HepG2 (cell line): Measurements from ENCODE around the gene ZCCHC24. TPM values are rescaled to one million over a fixed set of nuclear protein-coding genes. Genes with fewer than 3 reads are reported as not detected.

Experiments used
- AKNA ChIP-seq: sonication (generic); formaldehyde crosslinking; IDR thresholded peaks from 2 replicates; pipeline ENCODE4 v1.4.0; 2020; ENCODE audit warnings: missing genetic modification reagents, borderline replicate concordance
- ATF7-NPFF ChIP-seq: sonication (generic); formaldehyde crosslinking; IDR thresholded peaks from 2 replicates; pipeline ENCODE4 v1.8.1; 2023; ENCODE audit warnings: mild to moderate bottlenecking, low read depth, missing genetic modification reagents, moderate library complexity
- CCDC6 ChIP-seq: sonication (generic); formaldehyde crosslinking; IDR thresholded peaks from 2 replicates; pipeline ENCODE4 v1.8.1; 2022; ENCODE audit warnings: mild to moderate bottlenecking, missing genetic modification reagents, moderate library complexity
- FOXM1 ChIP-seq: sonication (generic); formaldehyde crosslinking; IDR thresholded peaks from 2 replicates; pipeline ENCODE4 v1.5.0; 2020; ENCODE audit warnings: missing genetic modification reagents
- HNRNPLL ChIP-seq: fragments of 200-400 bp; formaldehyde crosslinking; IDR thresholded peaks from 2 replicates; pipeline ENCODE4 v1.6.1; 2017; ENCODE audit warnings: mild to moderate bottlenecking, low read depth, low read length; ENCODE audit not compliant: poor library complexity, severe bottlenecking
- JUN ChIP-seq: sonication (generic); formaldehyde crosslinking; IDR thresholded peaks from 2 replicates; pipeline ENCODE4 v1.4.0; 2020; ENCODE audit warnings: mild to moderate bottlenecking, missing genetic modification reagents
- KAT2B ChIP-seq: fragments of 150-350 bp; IDR thresholded peaks from 2 replicates; pipeline ENCODE4 v1.6.1; 2014; ENCODE audit warnings: low read depth, low read length, borderline replicate concordance
- KDM6A ChIP-seq: IDR thresholded peaks from 2 replicates; pipeline ENCODE4 v1.6.1; 2016; ENCODE audit warnings: low read depth
- RFXAP ChIP-seq: sonication (generic); formaldehyde crosslinking; IDR thresholded peaks from 2 replicates; pipeline ENCODE4 v1.4.0; 2020; ENCODE audit warnings: missing genetic modification reagents, borderline replicate concordance
- TEAD3 ChIP-seq: optimal IDR thresholded peaks from 2 replicates; pipeline ENCODE3; 2016; ENCODE audit warnings: borderline replicate concordance
- YY1 ChIP-seq: IDR thresholded peaks from 2 replicates; pipeline ENCODE4 v1.6.1; 2011; ENCODE audit warnings: low read length, low read depth, moderate library complexity, mild to moderate bottlenecking; ENCODE audit not compliant: insufficient read depth, insufficient replicate concordance
- ZBTB7A ChIP-seq: sonication (generic); formaldehyde crosslinking; IDR thresholded peaks from 2 replicates; pipeline ENCODE4 v1.8.0; 2022; ENCODE audit warnings: mild to moderate bottlenecking, missing genetic modification reagents
- ZFP82 ChIP-seq: sonication (generic); formaldehyde crosslinking; IDR thresholded peaks from 2 replicates; pipeline ENCODE4 v1.5.1; 2020; ENCODE audit warnings: mild to moderate bottlenecking, missing genetic modification reagents, borderline replicate concordance
- ZMYM4 ChIP-seq: sonication (generic); formaldehyde crosslinking; IDR thresholded peaks from 2 replicates; pipeline ENCODE4 v1.8.1; 2023; ENCODE audit warnings: mild to moderate bottlenecking, missing genetic modification reagents
- ZNF362 ChIP-seq: sonication (generic); formaldehyde crosslinking; IDR thresholded peaks from 2 replicates; pipeline ENCODE4 v1.4.0; 2020; ENCODE audit warnings: missing genetic modification reagents, mild to moderate bottlenecking, borderline replicate concordance
- ZNF598 ChIP-seq: sonication (generic); formaldehyde crosslinking; IDR thresholded peaks from 2 replicates; pipeline ENCODE4 v1.5.1; 2020; ENCODE audit warnings: mild to moderate bottlenecking, missing genetic modification reagents, borderline replicate concordance
- polyA plus RNA-seq, 8 experiments: library from polyadenylated mRNA; depleted of rRNA in 3 of 8; stranded (reverse) in 7 of 8; unstranded in 1 of 8; fragments of >200 nt; fragmentation: Illumina TruSeq in 4 of 8; extraction: Trizol in 4 of 8; gene quantifications; 2 replicates each; pipeline versions ENCODE4 v1.2.1 to v1.2.3, GENCODE V29; 2011 to 2016; ENCODE audit warnings: low read depth in 4 of 8, missing spikeins in 1 of 8, mixed read lengths in 1 of 8; ENCODE audit not compliant: insufficient read depth in 1 of 8
- total RNA-seq, 5 experiments: library from RNA; depleted of rRNA; stranded (reverse); fragments of >200 nt; fragmentation: Illumina TruSeq; extraction: Trizol; gene quantifications; 2 replicates each; pipeline ENCODE4 v1.2.3, GENCODE V29; 2016; ENCODE audit warnings: low read depth in 1 of 5
- TF ChIP-seq, protein P1 (sequence below): sonication (generic); formaldehyde crosslinking; IDR thresholded peaks from 2 replicates; pipeline ENCODE4 v1.8.0; 2022; ENCODE audit warnings: missing genetic modification reagents, mild to moderate bottlenecking, borderline replicate concordance
- TF ChIP-seq, protein P2 (sequence below): sonication (generic); formaldehyde crosslinking; IDR thresholded peaks from 2 replicates; pipeline ENCODE4 v1.5.1; 2020; ENCODE audit warnings: mild to moderate bottlenecking, missing genetic modification reagents, borderline replicate concordance

ZCCHC24 gene
- total and polyA plus RNA-seq, 2 of the 13 experiments (the other 11 are each of a cell fraction or from before 2014, with no cell fraction given): 3.1 to 7.9 TPM

GRCh38 chr10:79445161-79445976, at the start of gene ZCCHC24 (continued):
- TF ChIP-seq ZNF362 (CRISPR knock-in tag): no peak
- no peak for TF ChIP-seq CCDC6 (CRISPR knock-in tag)
- TF ChIP-seq ZFP82 (CRISPR knock-in tag): no peak
- TF ChIP-seq ZBTB7A (CRISPR knock-in tag): no peak
- no peak for TF ChIP-seq FOXM1 (CRISPR knock-in tag)
- peak; percentile 40 for TF ChIP-seq HNRNPLL
- no peak for TF ChIP-seq JUN (CRISPR knock-in tag)
- TF ChIP-seq ZMYM4 (CRISPR knock-in tag): no peak; the same call in 1 of the 2 replicates
- TF ChIP-seq ATF7-NPFF (CRISPR knock-in tag): peak; percentile 3; the same call in 1 of the 2 replicates
- TF ChIP-seq YY1: no peak
- no peak for TF ChIP-seq AKNA (CRISPR knock-in tag)
- no peak for TF ChIP-seq KAT2B
- no peak for TF ChIP-seq ZNF598 (CRISPR knock-in tag)
- TF ChIP-seq, protein P1, sequence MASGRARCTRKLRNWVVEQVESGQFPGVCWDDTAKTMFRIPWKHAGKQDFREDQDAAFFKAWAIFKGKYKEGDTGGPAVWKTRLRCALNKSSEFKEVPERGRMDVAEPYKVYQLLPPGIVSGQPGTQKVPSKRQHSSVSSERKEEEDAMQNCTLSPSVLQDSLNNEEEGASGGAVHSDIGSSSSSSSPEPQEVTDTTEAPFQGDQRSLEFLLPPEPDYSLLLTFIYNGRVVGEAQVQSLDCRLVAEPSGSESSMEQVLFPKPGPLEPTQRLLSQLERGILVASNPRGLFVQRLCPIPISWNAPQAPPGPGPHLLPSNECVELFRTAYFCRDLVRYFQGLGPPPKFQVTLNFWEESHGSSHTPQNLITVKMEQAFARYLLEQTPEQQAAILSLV: no peak
- TF ChIP-seq KDM6A: no peak
- TF ChIP-seq, protein P2, sequence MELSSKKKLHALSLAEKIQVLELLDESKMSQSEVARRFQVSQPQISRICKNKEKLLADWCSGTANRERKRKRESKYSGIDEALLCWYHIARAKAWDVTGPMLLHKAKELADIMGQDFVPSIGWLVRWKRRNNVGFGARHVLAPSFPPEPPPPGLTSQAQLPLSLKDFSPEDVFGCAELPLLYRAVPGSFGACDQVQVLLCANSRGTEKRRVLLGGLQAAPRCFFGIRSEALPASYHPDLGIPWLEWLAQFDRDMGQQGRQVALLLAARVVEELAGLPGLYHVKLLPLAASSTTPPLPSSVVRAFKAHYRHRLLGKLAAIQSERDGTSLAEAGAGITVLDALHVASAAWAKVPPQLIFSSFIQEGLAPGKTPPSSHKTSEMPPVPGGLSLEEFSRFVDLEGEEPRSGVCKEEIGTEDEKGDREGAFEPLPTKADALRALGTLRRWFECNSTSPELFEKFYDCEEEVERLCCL: no peak
- no peak for TF ChIP-seq TEAD3 (CRISPR knock-in tag)
- 0 out of 2 replicates have a peak, but pooled peaks have one; percentile 48 for TF ChIP-seq RFXAP (CRISPR knock-in tag)
